CD8-positive, alpha-beta memory T cell (primary cell): ENCODE measurements around the gene MISP. TPM values are rescaled to one million over a fixed set of nuclear protein-coding genes. Genes with fewer than 3 reads are reported as not detected.
A peak's percentile ranks its signal among the peaks of the same experiment; 100 is the strongest.
"Not testable (repeated sequence)": the region's sequence is repeated elsewhere in the genome, so short reads cannot be mapped to it uniquely, and the experiment has no call there.

Source experiments
- CTCF ChIA-PET: fragments of 350-600 bp; sonication (Branson Sonifier 250); formaldehyde crosslinking; loops from one replicate; lab custom pipeline; 2021; ENCODE audit warnings: antibody characterized with exemption; lab: Charles Lee
- POLR2A ChIA-PET: fragments of 350-600 bp; sonication (Branson Sonifier 250); formaldehyde crosslinking; loops from one replicate; lab custom pipeline; 2021; ENCODE audit warnings: antibody characterized with exemption; lab: Charles Lee
- DNase-seq, 5 donors: peaks; one replicate each; pipeline versions ENCODE4 v3.0.0 to v3.0.0-alpha.2; 2020 to 2022; ENCODE audit warnings: mixed read lengths in 1 of 5
- H3K27ac ChIP-seq: one replicate; pipeline ENCODE4 v1.7.0; 2013; ENCODE audit warnings: low read depth, mild to moderate bottlenecking, low read length, moderate library complexity
- H3K27me3 ChIP-seq: 2 replicates; pipeline ENCODE4 v1.7.0; 2013; ENCODE audit warnings: low read length, mild to moderate bottlenecking; ENCODE audit not compliant: insufficient read depth, poor library complexity, severe bottlenecking
- H3K36me3 ChIP-seq: 2 replicates; pipeline ENCODE4 v1.7.0; 2013; ENCODE audit warnings: mild to moderate bottlenecking, low read length, moderate library complexity; ENCODE audit not compliant: insufficient read depth
- H3K4me1 ChIP-seq: 2 replicates; pipeline ENCODE4 v1.7.0; 2013; ENCODE audit warnings: mild to moderate bottlenecking, low read length, moderate library complexity; ENCODE audit not compliant: insufficient read depth
- H3K4me3 ChIP-seq: 2 replicates; pipeline ENCODE4 v1.7.0; 2013; ENCODE audit warnings: mild to moderate bottlenecking, low read length
- H3K9me3 ChIP-seq: 2 replicates; pipeline ENCODE4 v1.7.0; 2013; ENCODE audit warnings: mild to moderate bottlenecking, low read length
- H3K27ac Mint-ChIP-seq, 8 donors: one replicate each; pipeline ENCODE4 v1.8.0; 2020 to 2021; ENCODE audit warnings: mixed read lengths in 8 of 8, mild to moderate bottlenecking in 6 of 8, inconsistent platforms in 3 of 8, moderate library complexity in 3 of 8
- H3K27me3 Mint-ChIP-seq, 2 donors: one replicate each; pipeline ENCODE4 v1.8.0; 2020 to 2021; ENCODE audit warnings: mixed read lengths in 2 of 2, mild to moderate bottlenecking in 1 of 2, moderate library complexity in 1 of 2
- H3K36me3 Mint-ChIP-seq, 3 donors: one replicate each; pipeline ENCODE4 v1.8.0; 2020 to 2021; ENCODE audit warnings: mixed read lengths in 3 of 3, inconsistent platforms in 1 of 3, mild to moderate bottlenecking in 1 of 3
- H3K4me1 Mint-ChIP-seq, 3 donors: one replicate each; pipeline ENCODE4 v1.8.0; 2020 to 2021; ENCODE audit warnings: mixed read lengths in 3 of 3, inconsistent platforms in 1 of 3, mild to moderate bottlenecking in 1 of 3
- H3K4me3 Mint-ChIP-seq, 7 donors: one replicate each; pipeline ENCODE4 v1.8.0; 2020 to 2021; ENCODE audit warnings: mixed read lengths in 7 of 7, mild to moderate bottlenecking in 6 of 7, moderate library complexity in 4 of 7, inconsistent platforms in 2 of 7
- H3K9me3 Mint-ChIP-seq, 5 donors: one replicate each; pipeline ENCODE4 v1.8.0; 2020 to 2022; ENCODE audit warnings: mixed read lengths in 5 of 5, mild to moderate bottlenecking in 3 of 5, moderate library complexity in 2 of 5, inconsistent platforms in 1 of 5
- polyA plus RNA-seq: library from polyadenylated mRNA; unstranded; fragments of 300-500 nt; fragmentation: Illumina TruSeq; gene quantifications from one replicate; pipeline ENCODE4 v1.2.3, GENCODE V29; 2021
- total RNA-seq, 2 experiments: library from RNA; stranded (reverse); gene quantifications; one replicate each; pipeline ENCODE4 v1.2.3, GENCODE V29; 2021

MISP gene
- not detected for total RNA-seq
- polyA plus RNA-seq: not detected

- Histone ChIP-seq H3K36me3 (no peaks in the 10 kb centered on the region), H3K27me3 (no peaks in the 10 kb centered on the region), H3K4me1 (no peaks in the 10 kb centered on the region), H3K27ac (no peak within 1 kb of the TSS), H3K4me3 (no peak within 1 kb of the TSS), H3K9me3 (no peaks in the 10 kb centered on the region)
- Mint-ChIP-seq H3K27ac (no peak within 1 kb of the TSS), H3K36me3 (no peaks in the 10 kb centered on the region), H3K4me1 (no peaks in the 10 kb centered on the region), H3K9me3 (no peaks in the 10 kb centered on the region), H3K4me3 (no peak within 1 kb of the TSS), H3K27me3 (peaks cover 0 to 2% of the 10 kb centered on the region in 2 donors)
- POLR2A ChIA-PET: no interaction called here
- DNase-seq: no peak
- CTCF ChIA-PET: no interaction called here
Observed at GRCh38 chr19:750640-751423, at the start of gene MISP. TSS of gene MISP (plus strand) at chr19:751112. CDS start at chr19:756947, 5,835 bp downstream.

GRCh38 chr19:702847-703246 lies 48.1 kb upstream of the MISP start:
- DNase-seq, H3K27me3 ChIP-seq, H3K4me3 ChIP-seq, H3K4me1 ChIP-seq, H3K36me3 Mint-ChIP-seq, H3K36me3 ChIP-seq, H3K9me3 ChIP-seq, H3K27ac ChIP-seq, POLR2A ChIA-PET, H3K9me3 Mint-ChIP-seq: not testable (repeated sequence)
- Mint-ChIP-seq H3K27me3 (peaks cover 30 to 39% of the 10 kb centered on the region in 2 donors), H3K4me1 (peaks cover 3 to 19% (median 13%) of the 10 kb centered on the region in 3 donors), H3K27ac (peak overlapping the region in 2 of 8 donors; percentile 38 to 52), H3K4me3 (peak overlapping the region in 1 of 7 donors; percentile 37)
- CTCF ChIA-PET: interaction anchor here (1.0 kb wide), 1 partner anchor 29 kb away, joined by 3 read pairs; no protein-coding TSS in a partner anchor

GRCh38 chr19:703329-703650 lies 47.6 kb upstream of the MISP start:
- peaks cover 0 to 8% (median 0%) of the 10 kb centered on the region in 5 donors for H3K9me3 Mint-ChIP-seq
- H3K36me3 ChIP-seq: no peaks in the 10 kb centered on the region
- CTCF ChIA-PET: interaction anchor here (1.0 kb wide), 1 partner anchor 28 kb away, joined by 3 read pairs; no protein-coding TSS in a partner anchor
- H3K4me1 Mint-ChIP-seq: peaks cover 3 to 20% (median 14%) of the 10 kb centered on the region in 3 donors
- no peaks in the 10 kb centered on the region for H3K9me3 ChIP-seq
- H3K27me3 Mint-ChIP-seq: peaks cover 31 to 40% of the 10 kb centered on the region in 2 donors
- no peak for DNase-seq
- peak overlapping the region; percentile 47 for H3K27ac ChIP-seq
- POLR2A ChIA-PET: no interaction called here
- H3K4me3 Mint-ChIP-seq: peak overlapping the region in 1 of 7 donors; percentile 37
- no peak overlapping the region for H3K4me3 ChIP-seq
- peak overlapping the region in 1 of 8 donors; percentile 52 for H3K27ac Mint-ChIP-seq
- peaks cover 6% of the 10 kb centered on the region for H3K27me3 ChIP-seq
- H3K4me1 ChIP-seq: peaks cover 7% of the 10 kb centered on the region
- H3K36me3 Mint-ChIP-seq: no peaks in the 10 kb centered on the region

- no peaks in the 10 kb centered on the region for H3K36me3 Mint-ChIP-seq
- H3K27ac Mint-ChIP-seq: peak overlapping the region in 1 of 8 donors; percentile 52
- ChIA-PET POLR2A (interaction anchor here (1.4 kb wide), 1 partner anchor 23 kb away, joined by 3 read pairs; no protein-coding TSS in a partner anchor), CTCF (interaction anchor here (1.0 kb wide), 1 partner anchor 28 kb away, joined by 3 read pairs; no protein-coding TSS in a partner anchor)
- H3K4me1 Mint-ChIP-seq: peaks cover 3 to 20% (median 14%) of the 10 kb centered on the region in 3 donors
- peaks cover 31 to 36% of the 10 kb centered on the region in 2 donors for H3K27me3 Mint-ChIP-seq
- Histone ChIP-seq H3K4me3 (peak overlapping the region; percentile 25), H3K4me1 (peaks cover 7% of the 10 kb centered on the region), H3K27me3 (peaks cover 8% of the 10 kb centered on the region), H3K9me3 (no peaks in the 10 kb centered on the region), H3K27ac (peak overlapping the region; percentile 47), H3K36me3 (no peaks in the 10 kb centered on the region)
- peak overlapping the region in 2 of 7 donors; percentile 23 to 37 for H3K4me3 Mint-ChIP-seq
- DNase-seq: peak; percentile 37 to 67 (median 53)
- peaks cover 0 to 8% (median 0%) of the 10 kb centered on the region in 5 donors for H3K9me3 Mint-ChIP-seq
Observed at GRCh38 chr19:703651-704446, 47.1 kb upstream of the MISP start.

- Histone ChIP-seq H3K27ac (no peak overlapping the region), H3K4me1 (peaks cover 7% of the 10 kb centered on the region)
- H3K9me3 Mint-ChIP-seq: peaks cover 0 to 8% (median 0%) of the 10 kb centered on the region in 5 donors
Observed at GRCh38 chr19:704447-704741, 46.5 kb upstream of the MISP start.

GRCh38 chr19:708154-709143 lies 42.5 kb upstream of the MISP start, which contains the start of gene PALM:
TSS of gene PALM (plus strand) at chr19:708935. CDS start at chr19:709147, 212 bp downstream.
- H3K27ac ChIP-seq: peak within 1 kb of the TSS; percentile 24
- H3K27ac Mint-ChIP-seq: peak within 1 kb of the TSS in 1 of 8 donors; percentile 63
- H3K27me3 ChIP-seq: peaks cover 8% of the 10 kb centered on the region
- H3K36me3 ChIP-seq: no peaks in the 10 kb centered on the region
- no peaks in the 10 kb centered on the region for H3K9me3 ChIP-seq
- peak within 1 kb of the TSS in 1 of 7 donors; percentile 19 for H3K4me3 Mint-ChIP-seq
- peaks cover 0 to 2% (median 0%) of the 10 kb centered on the region in 5 donors for H3K9me3 Mint-ChIP-seq
- peaks cover 0 to 12% (median 6%) of the 10 kb centered on the region in 3 donors for H3K4me1 Mint-ChIP-seq
- no peak within 1 kb of the TSS for H3K4me3 ChIP-seq
- CTCF ChIA-PET: no interaction called here
- POLR2A ChIA-PET: no interaction called here
- peaks cover 0 to 2% (median 0%) of the 10 kb centered on the region in 3 donors for H3K36me3 Mint-ChIP-seq
- peaks cover 31 to 36% of the 10 kb centered on the region in 2 donors for H3K27me3 Mint-ChIP-seq
- DNase-seq: no peak
- peaks cover 7% of the 10 kb centered on the region for H3K4me1 ChIP-seq

More at GRCh38 chr19:704447-704741, 46.5 kb upstream of the MISP start:
- DNase-seq: no peak
- no peaks in the 10 kb centered on the region for H3K9me3 ChIP-seq
- peaks cover 3 to 20% (median 14%) of the 10 kb centered on the region in 3 donors for H3K4me1 Mint-ChIP-seq
- POLR2A ChIA-PET: interaction anchor here (1.4 kb wide), 1 partner anchor 23 kb away, joined by 3 read pairs; no protein-coding TSS in a partner anchor
- H3K27me3 Mint-ChIP-seq: peaks cover 27 to 32% of the 10 kb centered on the region in 2 donors
- no peaks in the 10 kb centered on the region for H3K36me3 ChIP-seq
- H3K4me3 ChIP-seq: peak overlapping the region; percentile 25
- CTCF ChIA-PET: no interaction called here
- H3K4me3 Mint-ChIP-seq: peak overlapping the region in 1 of 7 donors; percentile 23
- no peaks in the 10 kb centered on the region for H3K36me3 Mint-ChIP-seq
- peaks cover 8% of the 10 kb centered on the region for H3K27me3 ChIP-seq
- no peak overlapping the region for H3K27ac Mint-ChIP-seq
